ENCODE measurements around the gene ITPA.

ITPA gene

DNA sequence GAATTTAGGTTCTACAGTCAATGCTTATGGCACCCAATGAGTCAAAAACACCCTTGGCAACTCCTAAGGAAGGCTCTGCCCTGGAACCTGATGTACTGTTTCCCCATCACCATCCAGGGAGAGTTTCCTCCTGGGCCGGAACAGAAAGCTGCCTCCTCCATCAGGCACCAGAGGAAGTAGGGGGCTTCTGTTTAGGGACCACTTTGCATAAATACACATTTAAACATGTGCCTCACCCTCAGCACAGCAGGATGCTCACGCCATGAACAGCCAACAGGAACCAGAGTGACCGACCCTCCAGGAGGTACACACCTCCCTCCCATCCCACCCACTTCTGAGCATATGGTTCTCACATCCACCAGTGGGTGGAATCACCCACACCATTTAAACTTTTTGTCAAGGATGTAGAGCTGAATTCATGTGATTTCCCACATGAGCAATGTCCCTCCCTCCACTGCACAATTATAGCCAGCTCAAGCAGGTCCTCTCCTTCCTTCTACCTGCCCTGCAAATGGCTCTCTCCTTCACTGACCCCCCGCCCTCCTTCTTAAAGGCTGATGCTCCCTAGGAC, 19.7 kb upstream of the ITPA start:
- no peak for TF ChIP-seq CTCF (conservative IDR thresholded peaks at IDR 0.05)
- H3K27ac ChIP-seq = no peak overlapping the region

- TF ChIP-seq CTCF (conservative IDR thresholded peaks at IDR 0.05) = no peak
Measured at GRCh38 chr20:3190681-3191111, 18.6 kb upstream of the ITPA start.

DNA sequence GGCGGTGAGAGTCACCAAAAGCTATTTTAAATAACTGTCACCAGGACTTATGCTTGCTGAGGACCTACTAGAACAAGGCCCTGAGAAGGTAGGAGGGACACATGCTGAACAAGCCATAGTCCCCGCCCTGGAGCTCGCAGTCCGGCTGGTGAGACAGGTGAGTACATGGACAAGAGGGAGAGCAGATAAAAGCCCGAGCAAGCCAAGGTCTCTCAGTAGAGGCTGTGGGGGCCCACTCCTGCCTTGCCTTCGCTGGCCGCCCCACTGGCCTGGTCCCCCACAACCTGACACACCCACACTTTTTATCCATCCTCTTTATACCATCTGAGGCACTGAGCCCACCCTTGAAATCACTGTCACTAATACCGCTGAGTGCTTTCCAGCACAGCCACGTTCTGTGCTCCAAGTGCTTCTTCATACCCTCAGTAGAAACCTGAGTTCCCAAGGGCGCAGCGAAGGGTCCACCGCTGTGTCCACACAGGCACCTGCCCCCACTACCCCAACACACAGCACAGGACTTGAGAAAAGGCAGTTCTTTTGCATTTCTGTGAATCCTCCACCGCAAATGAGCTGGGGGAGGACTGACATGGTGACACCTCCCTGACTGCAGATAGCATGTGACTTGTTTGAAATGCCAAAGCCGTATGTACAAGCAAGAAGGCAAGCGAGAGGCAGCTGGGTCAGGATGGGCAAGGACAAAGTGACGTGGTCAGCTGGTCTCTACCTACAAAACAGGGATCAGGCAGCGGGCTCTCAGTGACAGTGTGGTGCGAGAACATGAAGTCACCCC, 16.9 kb upstream of the ITPA start:
- TF ChIP-seq CTCF (conservative IDR thresholded peaks at IDR 0.05) = no peak
- no peak overlapping the region for H3K27ac ChIP-seq

More at GRCh38 chr20:3190681-3191111, 18.6 kb upstream of the ITPA start:
- H3K27ac ChIP-seq = no peak overlapping the region

DNA sequence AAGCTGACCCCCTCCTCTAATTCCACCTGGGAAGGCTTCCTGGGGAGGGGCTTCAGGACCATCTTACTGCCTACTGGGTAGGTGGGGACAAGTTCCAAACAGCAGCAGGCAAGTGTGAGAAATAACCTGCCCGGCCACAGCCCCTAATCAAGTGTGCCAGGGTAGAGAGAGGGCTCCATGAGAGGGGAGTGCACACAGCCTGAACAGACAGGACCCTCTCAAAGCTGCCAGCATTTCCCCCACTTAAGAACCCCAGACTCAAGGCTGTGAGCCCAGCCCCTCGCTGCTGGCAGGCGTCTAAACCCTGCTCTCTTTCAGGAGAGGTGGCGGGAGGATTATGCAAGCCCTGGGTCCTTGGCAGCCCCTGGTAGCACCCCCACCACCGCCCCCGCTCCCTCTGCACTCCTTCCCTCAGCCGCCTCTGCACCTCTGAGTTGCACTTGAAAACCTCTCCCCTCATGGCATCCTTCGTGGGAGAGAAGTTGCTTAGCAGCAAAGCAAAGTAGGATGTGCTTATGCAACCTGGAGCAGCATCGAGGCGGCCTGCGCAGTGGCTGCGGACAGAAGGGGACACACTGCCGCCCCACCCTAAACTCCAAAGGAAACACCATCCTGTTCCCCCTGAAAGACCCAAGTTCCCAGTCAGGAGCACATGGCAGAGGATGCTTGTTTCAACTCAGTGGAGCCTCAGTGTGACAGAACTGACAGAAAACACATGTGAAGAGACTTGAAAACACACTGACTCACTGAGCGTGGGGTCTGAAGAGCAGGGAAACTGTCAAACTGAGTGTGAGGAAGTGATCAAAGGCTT, 15.3 kb upstream of the ITPA start:
- no peak overlapping the region for H3K27ac ChIP-seq
- no peak for TF ChIP-seq CTCF (conservative IDR thresholded peaks at IDR 0.05)

- TF ChIP-seq CTCF (conservative IDR thresholded peaks at IDR 0.05) = no peak
- H3K27ac ChIP-seq = no peak overlapping the region
Measured at GRCh38 chr20:3194617-3195280, 14.5 kb upstream of the ITPA start.

DNA sequence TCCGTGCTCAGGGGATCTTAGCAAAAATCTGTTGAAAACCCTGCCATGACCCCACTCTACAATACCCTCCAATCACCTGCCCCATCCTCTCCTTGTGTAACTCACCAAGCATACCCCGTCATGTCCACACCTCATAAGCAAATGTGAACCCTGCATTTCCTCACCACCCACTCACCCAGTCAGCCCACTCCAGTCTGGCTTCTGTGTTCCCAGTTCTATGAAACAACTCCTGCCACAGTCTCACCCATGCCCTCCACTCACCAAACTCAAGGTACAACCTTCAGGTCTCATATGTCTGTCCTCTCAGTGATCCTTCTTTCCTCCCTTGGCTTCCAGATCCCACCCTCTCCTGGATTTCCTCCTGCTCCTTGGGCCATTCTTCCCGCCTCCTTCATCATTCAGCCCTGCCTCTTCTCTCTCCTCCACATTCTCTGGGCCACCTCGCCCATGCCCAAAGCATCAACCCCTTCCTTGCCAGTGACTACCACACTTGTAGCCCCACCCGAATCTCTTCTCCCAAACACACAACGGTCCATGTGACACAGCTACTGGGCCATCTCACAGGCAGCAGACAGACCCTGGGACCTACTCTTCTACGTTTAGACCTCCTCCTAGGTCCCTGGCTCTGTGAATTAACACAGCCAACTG, 13.6 kb upstream of the ITPA start:
- no peak for TF ChIP-seq CTCF (conservative IDR thresholded peaks at IDR 0.05)
- no peak overlapping the region for H3K27ac ChIP-seq

All from VCaP (cell line).